A549 (cell line): ENCODE measurements around the gene CSTPP1. TPM values are rescaled to one million over a fixed set of nuclear protein-coding genes. Genes with fewer than 3 reads are reported as not detected.

ENCODE experiments used
- ATAC-seq, 2 experiments: fragments of 200-7000 bp in 1 of 2; fragments of >200 bp in 1 of 2; cut with Nextera tagmentation in 1 of 2; cut with Tn5 transposase in 1 of 2; 3 replicates each; pipeline versions ENCODE4 v1.8.0 to v1.9.1; 2018 to 2020; ENCODE audit warnings: mild to moderate bottlenecking in 1 of 2, moderate library complexity in 1 of 2
- CTCF ChIA-PET: fragments of 300-600 bp; sonication (Branson Sonifier 250); formaldehyde crosslinking; extraction: SDS; loops from one replicate; lab custom pipeline; 2021; ENCODE audit warnings: antibody characterized with exemption, inconsistent platforms; lab: Yijun Ruan, JAX
- POLR2A ChIA-PET: fragments of 350-600 bp; formaldehyde crosslinking; extraction: SDS; loops from one replicate; lab custom pipeline; 2021; ENCODE audit warnings: antibody characterized with exemption, inconsistent platforms; lab: Yijun Ruan, JAX
- DNase-seq, 2 experiments: peaks; one replicate each; pipeline versions ENCODE4 v3.0.0 to v3.0.0-alpha.2; 2011 to 2016; ENCODE audit warnings: low read depth in 1 of 2, low spot score in 1 of 2
- FAIRE-seq: peaks from 2 replicates; lab custom pipeline; 2011; peaks lifted over from hg19 to GRCh38; lab: Jason Lieb, UNC
- H3K27ac ChIP-seq, 2 experiments: fragments of >200 bp; sonication (Bioruptor Twin); formaldehyde crosslinking; 3 replicates each; pipeline ENCODE4 v1.5.1; 2016 to 2017
- H3K4me1 ChIP-seq: fragments of >200 bp; sonication (Bioruptor Twin); formaldehyde crosslinking; 3 replicates; pipeline ENCODE4 v1.6.1; 2016
- H3K4me2 ChIP-seq: fragments of >200 bp; sonication (Bioruptor Twin); formaldehyde crosslinking; 3 replicates; pipeline ENCODE4 v1.6.1; 2016
- H3K4me3 ChIP-seq: fragments of >200 bp; sonication (Bioruptor Twin); formaldehyde crosslinking; 3 replicates; pipeline ENCODE4 v1.5.1; 2016
- H3K9me3 ChIP-seq: fragments of >200 bp; sonication (Bioruptor Twin); formaldehyde crosslinking; 3 replicates; pipeline ENCODE4 v1.6.1; 2016
- CBX2 ChIP-seq: fragments of 200-600 bp; sonication (generic); IDR thresholded peaks from 2 replicates; pipeline ENCODE4 v1.6.1; 2016; ENCODE audit warnings: low read depth, mild to moderate bottlenecking, borderline replicate concordance
- CHD4 ChIP-seq: fragments of 200-600 bp; sonication (generic); IDR thresholded peaks from 2 replicates; pipeline ENCODE4 v1.6.1; 2016; ENCODE audit warnings: antibody characterized with exemption, mild to moderate bottlenecking, borderline replicate concordance
- EHMT2 ChIP-seq: fragments of 200-600 bp; sonication (generic); IDR thresholded peaks from 2 replicates; pipeline ENCODE4 v1.6.1; 2016; ENCODE audit warnings: antibody characterized with exemption, low read depth, mild to moderate bottlenecking, moderate library complexity
- FOXS1 ChIP-seq: fragments of 250-450 bp; sonication (Bioruptor Pico); IDR thresholded peaks from 2 replicates; pipeline ENCODE4 v1.5.0; 2020; ENCODE audit warnings: mild to moderate bottlenecking, moderate library complexity
- HEYL ChIP-seq: fragments of 250-450 bp; sonication (Bioruptor Pico); IDR thresholded peaks from 2 replicates; pipeline ENCODE4 v1.8.0; 2021; ENCODE audit warnings: mild to moderate bottlenecking, moderate library complexity
- HOXA7 ChIP-seq: fragments of 250-450 bp; sonication (Bioruptor Pico); IDR thresholded peaks from 2 replicates; pipeline ENCODE4 v1.5.0; 2020; ENCODE audit warnings: mild to moderate bottlenecking, moderate library complexity
- HOXB5 ChIP-seq: fragments of 250-450 bp; sonication (Bioruptor Pico); IDR thresholded peaks from 2 replicates; pipeline ENCODE4 v1.5.0; 2020; ENCODE audit warnings: mild to moderate bottlenecking, moderate library complexity
- MAZ ChIP-seq: fragments of 150-350 bp; IDR thresholded peaks from 2 replicates; pipeline ENCODE4 v1.6.1; 2014; ENCODE audit warnings: antibody characterized with exemption, low read depth, low read length, borderline replicate concordance
- POLR2A ChIP-seq: IDR thresholded peaks from 2 replicates; pipeline ENCODE4 v1.6.1; 2012; ENCODE audit warnings: mild to moderate bottlenecking, low read length
- POLR2AphosphoS2 ChIP-seq: conservative IDR thresholded peaks from 2 replicates; pipeline ENCODE4 v1.6.1; 2012; ENCODE audit warnings: low read length, improper control_type of control experiment, inconsistent platforms
- REST ChIP-seq: fragments of 200-600 bp; sonication (generic); IDR thresholded peaks from 2 replicates; pipeline ENCODE4 v1.6.1; 2016; ENCODE audit warnings: antibody characterized with exemption, mild to moderate bottlenecking, moderate library complexity
- RNF2 ChIP-seq: fragments of 200-600 bp; sonication (generic); IDR thresholded peaks from 2 replicates; pipeline ENCODE4 v1.6.1; 2016; ENCODE audit warnings: low read depth, mild to moderate bottlenecking, antibody characterized with exemption, moderate library complexity, borderline replicate concordance
- TP53 ChIP-seq: fragments of 250-450 bp; sonication (Bioruptor Pico); IDR thresholded peaks from 2 replicates; pipeline ENCODE4 v1.5.0; 2021; ENCODE audit warnings: mild to moderate bottlenecking, moderate library complexity
- ZC3H11A ChIP-seq: fragments of 450-650 bp; IDR thresholded peaks from 2 replicates; pipeline ENCODE4 v1.6.1; 2014; ENCODE audit warnings: antibody characterized with exemption, mild to moderate bottlenecking
- WGBS: methylation state at CpG from one replicate; pipeline ENCODE4 v1.1.6; 2017; ENCODE audit errors: missing lambda C conversion rate; 5-methylcytosine and 5-hydroxymethylcytosine counted together
- polyA plus RNA-seq, 4 experiments: library from polyadenylated mRNA; depleted of rRNA in 3 of 4; stranded (reverse); fragments of >200 nt; fragmentation: RNase III in 1 of 4; extraction: RNeasy Plus Mini Kit Qiagen cat#74134 plus additional on column Dnase treatment in 1 of 4; gene quantifications; 2 replicates in 3 of 4; 3 replicates in 1 of 4; pipeline ENCODE4 v1.2.3, GENCODE V29; 2011 to 2017
- TF ChIP-seq, protein P1 (sequence below): IDR thresholded peaks from 2 replicates; pipeline ENCODE4 v1.6.1; 2012; ENCODE audit warnings: low read depth, borderline replicate concordance
- TF ChIP-seq, protein P2 (sequence below): IDR thresholded peaks from 2 replicates; pipeline ENCODE4 v1.6.1; 2012
- TF ChIP-seq, protein P3 (sequence below): fragments of 150-350 bp; IDR thresholded peaks from 2 replicates; pipeline ENCODE4 v1.6.1; 2014; ENCODE audit warnings: low read depth, mild to moderate bottlenecking, low read length

Gene CSTPP1
- polyA plus RNA-seq, 2 of the 4 experiments (the other 2 are of a cell fraction): 31.5 to 34.5 TPM

GRCh38 chr11:46917109-46917761 lies 19.3 kb upstream of the CSTPP1 start:
- Histone ChIP-seq H3K9me3 (no peaks in the 10 kb centered on the region), H3K27ac (peak overlapping the region; percentile 68 to 85), H3K4me3 (peak overlapping the region; percentile 55), H3K4me1 (peaks cover 21% of the 10 kb centered on the region), H3K4me2 (peak overlapping the region; percentile 96)
- ChIA-PET CTCF (interaction anchor here (0.7 to 8.2 kb wide), 17 partner anchors 10 to 247 kb away, joined by 3 to 103 read pairs (median 4); partner anchors contain the start of gene CSTPP1), POLR2A (interaction anchor here (0.6 to 1.4 kb wide), 5 partner anchors 19 to 846 kb away, joined by 3 to 5 read pairs (median 3); partner anchors contain the start of gene CSTPP1)
- peak; percentile 17 to 41; a peak in 5 of 6 replicates for ATAC-seq
- no peak for FAIRE-seq
- 2% methylated on average over 31 of the region's 31 CpGs for WGBS
- peak in 1 of 2 experiments; percentile 48 for DNase-seq
- TF ChIP-seq POLR2AphosphoS2 (no peak), HOXA7 (no peak), CHD4 (no peak), HOXB5 (no peak), TP53 (CRISPR knock-in tag) (no peak), CBX2 (no peak)
- TF ChIP-seq, protein P1, sequence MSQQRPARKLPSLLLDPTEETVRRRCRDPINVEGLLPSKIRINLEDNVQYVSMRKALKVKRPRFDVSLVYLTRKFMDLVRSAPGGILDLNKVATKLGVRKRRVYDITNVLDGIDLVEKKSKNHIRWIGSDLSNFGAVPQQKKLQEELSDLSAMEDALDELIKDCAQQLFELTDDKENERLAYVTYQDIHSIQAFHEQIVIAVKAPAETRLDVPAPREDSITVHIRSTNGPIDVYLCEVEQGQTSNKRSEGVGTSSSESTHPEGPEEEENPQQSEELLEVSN: 0 out of 2 replicates have a peak, but pooled peaks have one; percentile 4
- TF ChIP-seq, all 56 proteins: peak for 1

DNA sequence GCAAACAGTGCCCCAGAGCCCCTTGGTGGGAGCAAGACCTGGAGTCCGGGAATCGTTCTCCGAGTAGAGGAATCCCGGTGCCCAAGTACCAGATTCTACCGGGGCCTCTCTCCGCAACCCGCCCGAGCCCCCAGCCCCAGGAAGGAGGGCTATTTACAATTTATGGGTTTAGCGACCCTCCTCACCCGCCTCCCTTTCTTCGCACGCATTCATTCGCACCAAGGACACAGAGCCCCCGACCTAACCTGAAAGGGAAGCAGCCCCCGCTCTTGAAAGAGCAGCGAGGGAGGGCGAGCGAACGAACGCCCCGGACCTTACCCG lies 18.8 kb upstream of the CSTPP1 start:
- ChIA-PET POLR2A (interaction anchor here (0.6 to 0.8 kb wide), 2 partner anchors 235 to 845 kb away, joined by 3 to 5 read pairs; no protein-coding TSS in a partner anchor), CTCF (interaction anchor here (1.0 to 8.2 kb wide), 6 partner anchors 12 to 243 kb away, joined by 3 to 103 read pairs (median 7); no protein-coding TSS in a partner anchor)
- WGBS: under 1% methylated on average over 20 of the region's 22 CpGs
- Histone ChIP-seq H3K4me2 (peak overlapping the region; percentile 96), H3K27ac (peak overlapping the region; percentile 68 to 85), H3K9me3 (no peaks in the 10 kb centered on the region), H3K4me3 (peak overlapping the region; percentile 55), H3K4me1 (peaks cover 21% of the 10 kb centered on the region)
- no peak for DNase-seq
- peak in 1 of 2 experiments; percentile 6; a peak in 3 of 6 replicates for ATAC-seq
- TF ChIP-seq HEYL (CRISPR knock-in tag) (no peak), CBX2 (no peak), FOXS1 (CRISPR knock-in tag) (no peak), ZC3H11A (no peak), EHMT2 (no peak), MAZ (no peak), REST (no peak), POLR2A (no peak), RNF2 (no peak)
- TF ChIP-seq, protein P2, sequence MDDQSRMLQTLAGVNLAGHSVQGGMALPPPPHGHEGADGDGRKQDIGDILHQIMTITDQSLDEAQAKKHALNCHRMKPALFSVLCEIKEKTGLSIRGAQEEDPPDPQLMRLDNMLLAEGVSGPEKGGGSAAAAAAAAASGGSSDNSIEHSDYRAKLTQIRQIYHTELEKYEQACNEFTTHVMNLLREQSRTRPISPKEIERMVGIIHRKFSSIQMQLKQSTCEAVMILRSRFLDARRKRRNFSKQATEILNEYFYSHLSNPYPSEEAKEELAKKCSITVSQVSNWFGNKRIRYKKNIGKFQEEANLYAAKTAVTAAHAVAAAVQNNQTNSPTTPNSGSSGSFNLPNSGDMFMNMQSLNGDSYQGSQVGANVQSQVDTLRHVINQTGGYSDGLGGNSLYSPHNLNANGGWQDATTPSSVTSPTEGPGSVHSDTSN: no peak
- TF ChIP-seq, protein P3, sequence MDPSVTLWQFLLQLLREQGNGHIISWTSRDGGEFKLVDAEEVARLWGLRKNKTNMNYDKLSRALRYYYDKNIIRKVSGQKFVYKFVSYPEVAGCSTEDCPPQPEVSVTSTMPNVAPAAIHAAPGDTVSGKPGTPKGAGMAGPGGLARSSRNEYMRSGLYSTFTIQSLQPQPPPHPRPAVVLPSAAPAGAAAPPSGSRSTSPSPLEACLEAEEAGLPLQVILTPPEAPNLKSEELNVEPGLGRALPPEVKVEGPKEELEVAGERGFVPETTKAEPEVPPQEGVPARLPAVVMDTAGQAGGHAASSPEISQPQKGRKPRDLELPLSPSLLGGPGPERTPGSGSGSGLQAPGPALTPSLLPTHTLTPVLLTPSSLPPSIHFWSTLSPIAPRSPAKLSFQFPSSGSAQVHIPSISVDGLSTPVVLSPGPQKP: no peak
- FAIRE-seq: no peak
